Rectal smooth muscle tissue (tissue), 1 donor: ENCODE data around the gene IL17C.

Experiments
- H3K27ac ChIP-seq: one replicate; pipeline ENCODE4 v1.7.0; 2013; ENCODE audit warnings: low read depth, low read length, inconsistent platforms
- H3K27me3 ChIP-seq: one replicate; pipeline ENCODE4 v1.7.0; 2013; ENCODE audit warnings: low read length; ENCODE audit not compliant: control insufficient read depth, insufficient read depth
- H3K36me3 ChIP-seq: one replicate; pipeline ENCODE4 v1.7.0; 2013; ENCODE audit warnings: low read length; ENCODE audit not compliant: control insufficient read depth, insufficient read depth
- H3K4me1 ChIP-seq: one replicate; pipeline ENCODE4 v1.7.0; 2013; ENCODE audit warnings: low read length; ENCODE audit not compliant: control insufficient read depth, insufficient read depth
- H3K4me3 ChIP-seq: one replicate; pipeline ENCODE4 v1.7.0; 2013; ENCODE audit warnings: low read length
- H3K9ac ChIP-seq: one replicate; pipeline ENCODE4 v1.7.0; 2013; ENCODE audit warnings: low read length

Gene IL17C

DNA sequence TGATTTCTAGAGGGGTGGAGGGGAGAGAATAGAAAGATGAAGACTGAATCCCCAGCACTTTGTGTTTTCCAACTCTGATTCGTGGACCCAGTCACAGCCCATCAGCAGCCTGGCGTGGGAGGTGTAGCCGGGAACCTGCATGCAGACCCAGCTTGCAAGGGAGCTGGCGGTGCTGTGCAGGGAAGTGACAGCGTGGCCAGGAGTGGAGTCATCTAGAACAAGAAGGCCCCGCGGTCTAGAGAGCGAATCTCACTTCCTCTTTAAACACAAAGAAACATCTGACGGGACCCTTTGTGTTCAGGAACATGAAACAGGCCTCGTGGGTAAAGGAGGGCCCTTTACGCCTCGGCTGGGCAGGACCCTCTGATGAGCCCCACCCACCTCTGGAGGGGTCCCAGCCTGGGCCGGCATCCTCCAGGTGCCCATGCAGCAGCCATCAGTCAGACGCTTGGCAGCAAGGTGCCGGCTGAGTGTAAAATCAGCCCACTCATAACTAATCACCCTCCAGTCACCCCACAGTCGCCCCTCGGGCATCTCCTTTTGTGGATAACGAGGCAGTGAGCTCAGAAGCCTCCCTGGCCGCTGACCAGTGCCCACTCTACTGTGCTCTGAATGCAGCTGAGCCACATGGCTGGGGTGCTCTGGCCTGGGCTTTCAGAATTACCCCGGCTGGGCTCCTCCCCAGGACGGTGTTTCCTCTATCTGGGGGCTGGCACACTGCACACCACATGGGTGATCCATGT lies 43.5 kb downstream of the IL17C start:
- no peak overlapping the region for H3K9ac ChIP-seq
- H3K27me3 ChIP-seq: peaks cover 12% of the 10 kb centered on the region
- H3K4me1 ChIP-seq: no peaks in the 10 kb centered on the region
- no peak overlapping the region for H3K27ac ChIP-seq
- H3K36me3 ChIP-seq: no peaks in the 10 kb centered on the region
- H3K4me3 ChIP-seq: no peak overlapping the region

DNA sequence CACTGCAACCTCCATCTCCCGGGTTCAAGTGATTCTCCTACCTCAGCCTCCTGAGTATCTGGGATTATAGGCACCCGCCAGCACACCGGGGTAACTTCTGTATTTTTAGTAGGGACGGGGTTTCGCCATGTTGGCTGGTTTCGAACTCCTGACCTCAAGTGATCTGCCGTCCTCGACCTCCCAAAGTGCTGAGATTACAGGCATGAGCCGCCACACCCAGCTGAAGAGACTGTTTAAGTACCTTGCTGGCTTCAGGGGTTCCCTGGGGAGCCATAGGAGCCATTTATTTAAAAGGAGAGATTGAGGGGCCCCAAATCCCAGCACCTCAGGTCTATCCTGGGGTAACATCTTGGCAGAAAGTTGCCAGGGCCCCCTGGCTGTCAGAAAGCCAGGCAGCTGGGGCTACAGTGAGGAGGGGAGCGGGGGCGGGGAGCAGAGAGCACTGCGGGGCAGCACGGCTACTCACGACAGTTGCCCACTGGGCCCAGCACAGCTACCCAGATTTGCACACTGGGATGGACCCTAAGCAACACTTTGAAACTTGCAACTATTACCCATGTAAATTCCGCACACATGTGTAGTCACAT lies 46.3 kb downstream of the IL17C start:
- Histone ChIP-seq H3K27ac (no peak overlapping the region), H3K27me3 (peaks cover 21% of the 10 kb centered on the region), H3K4me3 (no peak overlapping the region), H3K4me1 (no peaks in the 10 kb centered on the region), H3K36me3 (no peaks in the 10 kb centered on the region), H3K9ac (no peak overlapping the region)

GRCh38 chr16:88685156-88686061 lies 47.0 kb downstream of the IL17C start:
- H3K27me3 ChIP-seq: peaks cover 21% of the 10 kb centered on the region
- H3K27ac ChIP-seq: no peak overlapping the region
- H3K9ac ChIP-seq: no peak overlapping the region

GRCh38 chr16:88686062-88686438 lies 47.7 kb downstream of the IL17C start:
- H3K4me3 ChIP-seq: peak overlapping the region; percentile 64
- H3K27ac ChIP-seq: no peak overlapping the region
- H3K9ac ChIP-seq: no peak overlapping the region
- no peaks in the 10 kb centered on the region for H3K36me3 ChIP-seq
- H3K27me3 ChIP-seq: peaks cover 21% of the 10 kb centered on the region
- H3K4me1 ChIP-seq: no peaks in the 10 kb centered on the region

More at GRCh38 chr16:88685156-88686061, 47.0 kb downstream of the IL17C start:
- H3K4me3 ChIP-seq: peak overlapping the region; percentile 64
- H3K4me1 ChIP-seq: no peaks in the 10 kb centered on the region
- no peaks in the 10 kb centered on the region for H3K36me3 ChIP-seq

GRCh38 chr16:88686439-88687253 lies 48.3 kb downstream of the IL17C start, which contains the start of gene SNAI3:
TSS of gene SNAI3 (minus strand) at chr16:88686507. CDS start at chr16:88686406, 101 bp downstream.
- H3K9ac ChIP-seq: no peak within 1 kb of the TSS
- no peak within 1 kb of the TSS for H3K27ac ChIP-seq
- H3K4me1 ChIP-seq: no peaks in the 10 kb centered on the region
- H3K27me3 ChIP-seq: peaks cover 21% of the 10 kb centered on the region
- peak within 1 kb of the TSS; percentile 64 for H3K4me3 ChIP-seq
- H3K36me3 ChIP-seq: no peaks in the 10 kb centered on the region

DNA sequence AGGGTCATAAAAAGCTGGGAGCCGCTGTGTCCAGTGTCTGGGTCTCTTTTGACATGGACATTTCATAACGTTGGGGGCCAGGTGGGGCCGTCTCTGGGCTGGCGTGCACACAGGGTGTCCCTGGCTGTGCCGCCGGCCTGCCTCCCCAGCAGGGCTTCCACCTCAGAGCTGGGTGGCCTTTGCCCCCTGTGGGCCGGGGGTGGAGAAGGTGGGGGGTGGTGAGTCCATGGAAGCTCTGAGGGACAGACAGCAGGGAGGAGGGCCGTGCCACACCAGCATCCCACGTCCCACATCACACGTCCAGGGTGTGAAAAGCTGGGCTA lies 48.8 kb downstream of the IL17C start:
- H3K4me3 ChIP-seq: no peak overlapping the region
- H3K27me3 ChIP-seq: peaks cover 21% of the 10 kb centered on the region
- H3K4me1 ChIP-seq: no peaks in the 10 kb centered on the region
- H3K36me3 ChIP-seq: no peaks in the 10 kb centered on the region
- no peak overlapping the region for H3K27ac ChIP-seq
- H3K9ac ChIP-seq: no peak overlapping the region

GRCh38 chr16:88687676-88688012 lies 49.3 kb downstream of the IL17C start:
- H3K4me3 ChIP-seq: no peak overlapping the region
- no peaks in the 10 kb centered on the region for H3K36me3 ChIP-seq
- no peak overlapping the region for H3K9ac ChIP-seq
- H3K27me3 ChIP-seq: peaks cover 21% of the 10 kb centered on the region
- no peak overlapping the region for H3K27ac ChIP-seq
- H3K4me1 ChIP-seq: no peaks in the 10 kb centered on the region

DNA sequence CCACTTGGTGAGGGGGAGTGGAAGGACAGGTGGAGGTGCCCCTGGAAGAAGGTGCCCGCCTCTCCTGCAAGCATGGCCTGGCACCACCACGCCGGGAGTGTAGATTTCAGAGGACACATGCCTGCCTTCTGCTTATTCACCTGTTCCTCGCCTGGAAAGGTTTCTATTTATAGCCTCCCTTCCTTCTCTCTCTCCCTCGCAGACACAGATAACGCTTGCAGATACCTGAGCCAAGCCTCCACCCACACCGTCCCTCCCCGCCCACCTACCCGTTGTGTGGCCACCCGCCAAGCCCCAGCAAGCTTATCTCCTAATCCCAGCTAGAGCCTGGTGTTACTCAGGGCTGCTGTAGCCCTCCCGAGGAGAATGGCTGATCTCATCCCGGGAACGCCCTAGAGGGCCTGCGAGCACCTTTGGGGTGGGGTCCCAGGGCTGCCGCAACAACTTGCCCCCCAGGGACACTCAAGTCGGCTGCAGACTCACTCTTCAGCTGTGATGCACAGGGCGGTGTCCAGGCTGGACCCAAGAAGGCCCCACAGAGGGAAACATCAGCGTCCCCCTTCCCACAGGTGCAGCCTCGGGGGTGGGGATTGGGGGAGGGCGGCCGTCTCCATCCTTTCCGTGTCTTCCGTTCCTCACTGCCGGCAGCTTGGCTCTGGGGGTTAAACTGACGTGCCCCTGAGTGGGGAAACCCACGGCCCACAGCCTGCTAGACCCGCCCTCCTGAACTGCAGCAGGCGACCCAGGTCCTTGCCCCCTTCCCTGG lies 49.8 kb downstream of the IL17C start:
- no peak overlapping the region for H3K27ac ChIP-seq
- no peaks in the 10 kb centered on the region for H3K4me1 ChIP-seq
- H3K9ac ChIP-seq: no peak overlapping the region
- H3K4me3 ChIP-seq: no peak overlapping the region
- no peaks in the 10 kb centered on the region for H3K36me3 ChIP-seq
- H3K27me3 ChIP-seq: peaks cover 21% of the 10 kb centered on the region
